LNCAP (cell line): ENCODE data around the gene BCKDK.

Source experiments
- CTCF ChIP-seq: fragments of 450-650 bp; IDR thresholded peaks from 2 replicates; pipeline ENCODE4 v1.5.1; 2017; ENCODE audit warnings: mild to moderate bottlenecking

The BCKDK gene

DNA sequence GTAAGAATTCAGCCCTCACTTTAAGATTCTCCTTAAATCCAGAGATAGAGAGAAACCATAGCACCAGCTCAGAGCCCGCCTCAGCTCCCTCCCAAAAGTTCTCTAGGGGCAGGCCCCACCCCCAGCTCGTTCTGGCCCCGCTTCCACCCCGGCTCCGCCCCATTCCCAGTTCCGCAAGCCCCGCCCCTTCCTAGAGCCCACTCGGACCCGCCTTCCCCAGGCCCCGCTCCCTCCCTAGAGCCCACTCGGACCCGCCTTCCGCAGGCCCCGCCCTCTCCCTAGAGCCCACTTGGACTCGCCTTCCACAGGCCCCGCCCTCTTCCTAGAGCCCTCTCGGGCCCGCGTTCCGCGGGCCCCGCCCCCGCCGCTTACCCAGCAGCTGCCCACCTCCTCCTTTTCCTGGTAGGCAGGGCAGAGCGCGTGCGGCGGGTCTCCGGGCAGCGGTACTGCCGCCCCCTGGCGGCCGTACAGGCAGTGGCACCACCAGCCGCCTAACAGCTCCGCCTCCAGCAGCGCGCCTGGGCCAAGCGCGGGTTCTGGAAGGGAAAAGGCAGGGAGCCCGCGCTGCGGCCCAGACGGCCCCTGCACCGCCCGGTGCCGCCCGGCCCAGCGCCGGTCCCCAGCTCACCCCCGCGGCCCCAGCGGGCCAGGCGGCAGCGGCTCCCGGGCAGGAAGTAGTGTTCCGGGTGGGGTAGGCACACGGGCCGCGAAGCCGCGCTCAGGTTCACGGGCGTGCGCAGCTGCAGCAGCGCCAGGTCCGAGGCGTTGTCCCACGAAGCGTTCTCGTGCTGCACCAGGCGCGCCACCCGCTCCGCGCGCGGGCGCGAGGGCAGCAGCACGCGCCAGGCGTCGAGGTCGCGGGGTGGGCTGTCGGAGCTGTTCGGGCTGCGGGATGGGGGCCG lies 34.2 kb downstream of the BCKDK start:
- TF ChIP-seq CTCF, result peak; percentile 96

DNA sequence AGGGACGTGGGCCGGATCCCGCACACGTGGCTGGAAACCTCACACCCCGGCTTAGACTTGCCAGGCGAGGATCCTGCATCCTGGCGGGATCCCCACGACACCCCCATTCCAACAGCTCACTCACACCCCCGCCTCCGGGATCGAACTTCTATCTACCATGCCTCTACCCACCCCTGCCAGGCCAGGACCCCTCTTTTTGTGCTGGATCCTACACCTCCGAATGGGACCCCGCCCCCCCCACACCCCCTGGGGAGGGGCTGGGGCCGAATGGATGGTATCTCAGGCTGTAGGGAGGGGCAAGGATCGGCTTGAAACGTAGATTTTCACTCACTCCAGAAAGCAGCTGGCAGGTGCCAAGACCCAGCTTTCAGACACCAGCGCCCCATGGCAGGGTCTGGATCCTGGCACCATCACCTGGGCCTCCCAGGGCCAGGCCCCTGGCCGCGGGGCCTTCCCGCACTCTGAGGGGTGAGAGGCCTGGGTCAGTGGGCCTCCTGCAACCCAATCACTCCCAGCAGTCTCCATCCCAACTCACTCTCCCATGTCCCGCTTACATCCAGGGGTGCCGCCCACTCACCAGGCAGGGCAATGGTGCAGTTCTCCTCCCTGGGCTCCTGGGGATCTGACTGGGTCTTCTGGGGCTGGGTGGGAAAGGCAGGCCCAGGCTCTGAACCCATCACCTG lies 35.0 kb downstream of the BCKDK start:
- TF ChIP-seq CTCF, result no peak

DNA sequence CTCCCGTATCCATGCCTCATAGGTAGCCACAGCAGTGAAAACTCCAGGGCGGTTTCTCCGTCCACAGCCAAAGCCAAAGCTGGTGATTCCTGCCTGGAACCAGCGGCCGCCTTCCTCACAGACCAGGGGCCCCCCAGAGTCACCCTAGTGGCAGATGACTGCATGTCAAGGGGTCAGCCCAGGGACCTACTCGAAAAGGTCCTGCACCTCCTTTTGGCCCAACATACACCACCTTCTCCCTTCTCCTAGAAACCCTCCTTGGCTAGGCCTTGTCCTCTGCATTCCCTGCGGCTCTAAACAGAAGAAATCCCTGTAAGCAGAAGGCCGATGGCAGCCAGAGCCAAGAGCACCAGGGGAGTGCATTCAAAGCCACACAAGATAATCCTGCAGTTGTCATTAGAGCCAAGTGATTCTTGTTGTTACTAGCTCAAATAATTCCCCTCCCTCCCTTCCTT lies 35.5 kb downstream of the BCKDK start:
- no peak for TF ChIP-seq CTCF

DNA sequence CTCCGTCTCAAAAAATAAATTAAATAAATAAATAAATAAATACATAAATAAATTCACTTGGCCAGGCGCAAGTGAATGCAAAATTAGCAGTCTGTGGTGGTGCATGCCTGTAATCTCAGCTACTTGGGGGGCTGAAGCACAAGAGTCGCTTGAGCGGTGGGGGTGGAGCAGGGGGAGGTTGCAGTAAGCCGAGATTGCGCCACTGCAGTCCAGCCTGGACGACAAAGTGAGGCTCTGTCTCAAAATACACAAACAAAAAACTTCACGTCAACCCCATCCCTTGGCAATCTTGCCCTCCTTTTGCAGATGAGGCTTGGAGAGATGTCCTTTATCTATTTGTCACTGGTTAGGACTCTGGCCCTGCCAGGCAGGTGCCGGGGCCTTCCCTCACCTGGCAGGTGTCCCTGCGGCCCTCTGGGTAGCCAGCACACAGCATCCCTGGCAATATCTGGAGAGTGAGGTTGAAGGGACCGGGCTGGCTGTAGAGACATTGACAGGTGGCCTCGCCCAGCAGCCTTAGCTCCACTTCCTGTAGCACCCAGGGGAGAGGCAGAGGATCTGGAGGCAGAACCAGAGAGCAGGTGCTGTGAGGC lies 37.3 kb downstream of the BCKDK start:
- no peak for TF ChIP-seq CTCF

- no peak for TF ChIP-seq CTCF
These were observed 39.4 kb downstream of the BCKDK start for GRCh38 chr16:31147574-31147973.

GRCh38 chr16:31148281-31148728 lies 40.1 kb downstream of the BCKDK start:
- TF ChIP-seq CTCF, result no peak

DNA sequence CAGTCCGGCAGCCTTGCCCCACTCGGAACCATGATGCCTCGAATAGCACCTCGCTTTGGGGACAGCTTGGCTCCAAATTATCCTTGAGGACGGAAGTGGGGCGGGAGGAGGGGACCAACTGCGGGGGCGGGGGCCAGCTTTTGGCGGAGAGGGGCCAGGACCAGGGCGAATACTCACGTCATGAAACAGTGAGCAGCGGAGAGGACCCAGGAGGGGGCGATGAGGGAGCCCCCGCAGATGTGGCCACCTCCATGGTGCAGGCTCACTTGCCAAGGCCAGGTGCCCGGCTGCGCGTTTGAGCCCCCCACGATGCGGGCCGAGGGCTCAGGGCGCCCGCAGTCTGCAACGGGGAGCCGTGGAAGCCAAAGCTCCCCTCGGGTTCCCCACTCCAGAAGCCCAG lies 40.7 kb downstream of the BCKDK start:
- no peak for TF ChIP-seq CTCF
